ENCODE measurements around the gene TBXAS1. TPM values are rescaled to one million over a fixed set of nuclear protein-coding genes. Genes with fewer than 3 reads are reported as not detected.

TBXAS1 gene
- total and polyA plus RNA-seq, 2 donors from 2014 or later = 14.2 to 33.6 TPM

DNA sequence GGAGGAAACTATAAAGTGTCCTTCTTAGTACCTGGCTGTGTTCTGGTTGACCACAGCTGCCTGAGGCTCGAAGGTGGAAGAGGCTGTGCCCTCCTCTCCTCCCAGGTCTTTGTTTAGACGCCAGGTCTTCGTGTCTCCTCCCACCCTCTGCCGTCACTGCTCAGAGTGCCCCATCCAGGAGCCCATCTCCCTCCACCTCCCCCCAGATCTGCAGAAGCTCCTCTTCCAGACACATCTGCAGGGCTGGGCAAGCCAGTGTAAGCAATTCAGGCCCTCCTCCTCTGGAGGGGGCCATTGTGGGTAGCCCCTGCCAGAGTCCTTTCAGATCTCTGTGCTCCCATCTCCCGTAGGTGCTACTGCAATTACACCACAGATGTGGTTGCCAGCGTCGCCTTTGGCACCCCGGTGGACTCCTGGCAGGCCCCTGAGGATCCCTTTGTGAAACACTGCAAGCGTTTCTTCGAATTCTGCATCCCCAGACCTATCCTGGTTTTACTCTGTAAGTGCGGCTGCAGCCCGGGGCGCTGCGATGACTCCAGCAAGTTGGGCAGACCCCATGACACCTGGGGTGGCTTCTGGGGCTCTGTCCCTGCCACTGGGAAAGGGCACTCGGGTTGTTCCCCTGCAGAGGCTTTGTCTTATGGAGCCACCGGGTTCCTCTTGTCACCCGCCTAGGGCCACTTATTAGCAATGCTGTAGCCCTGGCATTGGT lies 126.2 kb downstream of the TBXAS1 start:
- FAIRE-seq (no peak), DNase-seq (peak in 2 of 5 donors; percentile 30 to 36)
- Histone ChIP-seq H3K4me1 (ENCODE audit: control insufficient read depth in 2 of 3, insufficient read depth in 2 of 3, low read depth in 1 of 3, low read length in 3 of 3) (peaks cover 0 to 2% (median 0%) of the 10 kb centered on the region in 3 donors), H3K36me3 (ENCODE audit: control insufficient read depth in 2 of 3, insufficient read depth in 3 of 3, low read length in 3 of 3) (no peaks in the 10 kb centered on the region), H3K9ac (ENCODE audit: low read length in 3 of 3) (no peak overlapping the region), H3K27ac (ENCODE audit: low read depth in 2 of 2, low read length in 2 of 2) (no peak overlapping the region), H3K27me3 (ENCODE audit: control insufficient read depth, insufficient read depth, low read length) (no peaks in the 10 kb centered on the region), H3K9me3 (ENCODE audit: control insufficient read depth in 2 of 3, insufficient read depth in 1 of 3, low read length in 3 of 3) (no peaks in the 10 kb centered on the region), H3K4me3 (ENCODE audit: low read length in 3 of 3) (no peak overlapping the region)
- no peak for TF ChIP-seq CTCF (IDR thresholded peaks at IDR 0.05; ENCODE audit: borderline replicate concordance, extremely low read depth, insufficient read depth)
- intact Hi-C loops (cut with DNase I) = no loop called here

- H3K27ac ChIP-seq (ENCODE audit: low read depth in 2 of 2, low read length in 2 of 2) = no peak overlapping the region
- H3K4me1 ChIP-seq (ENCODE audit: control insufficient read depth in 2 of 3, insufficient read depth in 2 of 3, low read depth in 1 of 3, low read length in 3 of 3) = peaks cover 0 to 2% (median 0%) of the 10 kb centered on the region in 3 donors
- no peaks in the 10 kb centered on the region for H3K36me3 ChIP-seq (ENCODE audit: control insufficient read depth in 2 of 3, insufficient read depth in 3 of 3, low read length in 3 of 3)
- DNase-seq (peak in 4 of 5 donors; percentile 65 to 82 (median 70)), FAIRE-seq (no peak)
- no peaks in the 10 kb centered on the region for H3K27me3 ChIP-seq (ENCODE audit: control insufficient read depth, insufficient read depth, low read length)
- no peak overlapping the region for H3K9ac ChIP-seq (ENCODE audit: low read length in 3 of 3)
- intact Hi-C loops (cut with DNase I) = no loop called here
- no peak for TF ChIP-seq CTCF (IDR thresholded peaks at IDR 0.05; ENCODE audit: borderline replicate concordance, extremely low read depth, insufficient read depth)
- H3K9me3 ChIP-seq (ENCODE audit: control insufficient read depth in 2 of 3, insufficient read depth in 1 of 3, low read length in 3 of 3) = no peaks in the 10 kb centered on the region
- H3K4me3 ChIP-seq (ENCODE audit: low read length in 3 of 3) = no peak overlapping the region
Measured at GRCh38 chr7:139958599-139959284, 129.7 kb downstream of the TBXAS1 start.

- intact Hi-C loops (cut with DNase I) = no loop called here
- no peak overlapping the region for H3K27ac ChIP-seq (ENCODE audit: low read depth in 2 of 2, low read length in 2 of 2)
- no peaks in the 10 kb centered on the region for H3K9me3 ChIP-seq (ENCODE audit: control insufficient read depth in 2 of 3, insufficient read depth in 1 of 3, low read length in 3 of 3)
- FAIRE-seq (no peak), DNase-seq (peak in 1 of 5 donors; percentile 53)
- TF ChIP-seq CTCF (IDR thresholded peaks at IDR 0.05; ENCODE audit: borderline replicate concordance, extremely low read depth, insufficient read depth) = no peak
- H3K36me3 ChIP-seq (ENCODE audit: control insufficient read depth in 2 of 3, insufficient read depth in 3 of 3, low read length in 3 of 3) = no peaks in the 10 kb centered on the region
- H3K27me3 ChIP-seq (ENCODE audit: control insufficient read depth, insufficient read depth, low read length) = no peaks in the 10 kb centered on the region
- H3K4me1 ChIP-seq (ENCODE audit: control insufficient read depth in 2 of 3, insufficient read depth in 2 of 3, low read depth in 1 of 3, low read length in 3 of 3) = peaks cover 0 to 2% (median 0%) of the 10 kb centered on the region in 3 donors
- H3K9ac ChIP-seq (ENCODE audit: low read length in 3 of 3) = no peak overlapping the region
- H3K4me3 ChIP-seq (ENCODE audit: low read length in 3 of 3) = no peak overlapping the region
Measured at GRCh38 chr7:139959285-139959628, 130.2 kb downstream of the TBXAS1 start.

Data from kidney (tissue), 14 donors.